Caco-2 (cell line): Measurements from ENCODE around the gene TSHZ1. TPM values are rescaled to one million over a fixed set of nuclear protein-coding genes. Genes with fewer than 3 reads are reported as not detected.

Experiments
- BruUV-seq: library from RNA; stranded (reverse); fragments of 400-500 nt; replicated peaks from 2 replicates; lab custom pipeline; 2021; lab: Mats Ljungman, UMichigan
- CTCF ChIA-PET: fragments of 300-600 bp; sonication (Branson Sonifier 250); formaldehyde crosslinking; loops from one replicate; lab custom pipeline; 2022; ENCODE audit warnings: antibody characterized with exemption; lab: Charles Lee
- POLR2A ChIA-PET: fragments of 300-600 bp; sonication (Branson Sonifier 250); formaldehyde crosslinking; loops from one replicate; lab custom pipeline; 2022; ENCODE audit warnings: antibody characterized with exemption; lab: Charles Lee
- DNase-seq, 2 experiments: peaks; one replicate each; pipeline versions ENCODE4 v3.0.0 to v3.0.0-alpha.2; 2020 to 2022
- H3K27me3 ChIP-seq: replicated peaks from 2 replicates; pipeline ENCODE4 v1.6.0; 2011; ENCODE audit warnings: low read length; ENCODE audit not compliant: control insufficient read depth, insufficient read depth
- H3K36me3 ChIP-seq: 2 replicates; pipeline ENCODE4 v1.5.1; 2011; ENCODE audit warnings: low read length; ENCODE audit not compliant: control insufficient read depth, insufficient read depth
- H3K4me1 ChIP-seq: fragments of 250-450 bp; sonication (Bioruptor Pico); 2 replicates; pipeline ENCODE4 v1.5.1; 2020; ENCODE audit warnings: mild to moderate bottlenecking
- H3K4me3 ChIP-seq: 2 replicates; pipeline ENCODE4 v1.5.1; 2011; ENCODE audit warnings: low read depth, mild to moderate bottlenecking, control low read depth, low read length
- H3K9me3 ChIP-seq: fragments of 250-450 bp; sonication (Bioruptor Pico); 2 replicates; pipeline ENCODE4 v1.5.1; 2020; ENCODE audit warnings: mild to moderate bottlenecking, moderate library complexity
- H3K27ac Mint-ChIP-seq: one replicate; pipeline ENCODE4 v1.8.0; 2022; ENCODE audit warnings: mixed read lengths; ENCODE audit not compliant: unreplicated experiment
- H3K27me3 Mint-ChIP-seq: one replicate; pipeline ENCODE4 v1.8.0; 2022; ENCODE audit warnings: mixed read lengths; ENCODE audit not compliant: insufficient read depth, unreplicated experiment
- H3K36me3 Mint-ChIP-seq: one replicate; pipeline ENCODE4 v1.8.0; 2022; ENCODE audit warnings: mild to moderate bottlenecking, mixed read lengths; ENCODE audit not compliant: insufficient read depth, unreplicated experiment
- H3K4me1 Mint-ChIP-seq: one replicate; pipeline ENCODE4 v1.8.0; 2022; ENCODE audit warnings: low read depth, mixed read lengths; ENCODE audit not compliant: unreplicated experiment
- H3K4me3 Mint-ChIP-seq: one replicate; pipeline ENCODE4 v1.8.0; 2022; ENCODE audit warnings: mild to moderate bottlenecking, moderate library complexity, mixed read lengths; ENCODE audit not compliant: unreplicated experiment
- H3K9me3 Mint-ChIP-seq: one replicate; pipeline ENCODE4 v1.8.0; 2022; ENCODE audit warnings: mixed read lengths; ENCODE audit not compliant: unreplicated experiment
- intact Hi-C: fragments of 100-400 bp; cut with micrococcal nuclease; formaldehyde crosslinking; loops from one replicate; pipeline ENCODE4 v1.10.0; 2022; ENCODE audit not compliant: unreplicated experiment
- total RNA-seq: library from RNA; stranded (reverse); gene quantifications from 2 replicates; pipeline ENCODE4 v1.2.3, GENCODE V29; 2022
- TF ChIP-seq, protein P1 (sequence below), 2 experiments: fragments of 200-600 bp in 1 of 2; IDR thresholded peaks; 1 replicate in 1 of 2; 2 replicates in 1 of 2; pipeline versions ENCODE4 v1.5.1 to v1.8.0; 2011 to 2022; ENCODE audit warnings: antibody characterized with exemption in 1 of 2, control low read depth in 1 of 2, inconsistent platforms in 1 of 2, low read depth in 1 of 2, low read length in 1 of 2, mild to moderate bottlenecking in 1 of 2, moderate library complexity in 1 of 2; ENCODE audit not compliant: insufficient read depth in 1 of 2, severe bottlenecking in 1 of 2, unreplicated experiment in 1 of 2

The TSHZ1 gene
- total RNA-seq, 1 experiment from 2014 or later = 4.4 TPM

DNA sequence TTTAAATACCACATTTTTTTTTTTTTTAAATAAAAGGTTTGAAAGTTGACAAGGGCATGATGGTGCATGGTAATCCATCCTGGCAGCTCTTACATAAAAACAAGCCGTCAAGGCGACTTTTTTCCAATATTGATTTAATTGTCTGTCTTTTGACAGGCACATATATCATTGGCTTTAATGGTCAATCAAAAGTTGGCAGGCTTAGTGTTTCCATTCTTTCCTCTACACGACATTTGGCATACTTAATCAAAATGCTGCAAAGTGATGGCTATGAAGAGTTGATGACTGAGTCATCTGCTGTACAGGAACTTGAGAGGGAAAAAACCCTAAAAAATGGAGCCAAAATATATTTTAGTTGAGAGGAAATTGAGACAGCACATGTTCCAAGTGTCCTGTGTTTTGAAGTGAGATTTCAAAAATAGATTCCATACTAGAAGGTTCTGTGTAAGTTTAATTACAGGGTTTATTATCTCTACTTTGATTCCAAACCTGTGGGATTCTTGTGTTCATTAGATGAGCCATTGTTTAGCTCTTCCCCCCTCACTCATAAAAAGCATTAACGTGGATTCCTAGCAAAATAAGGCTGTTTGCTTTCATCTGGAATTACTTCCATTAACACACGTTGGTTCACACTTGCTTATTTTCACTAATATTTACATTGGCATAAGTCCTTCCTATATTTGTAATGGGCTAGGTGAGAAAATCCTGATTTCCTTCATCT is 3.2 kb downstream of the TSHZ1 start:
- Histone ChIP-seq H3K9me3 (no peaks in the 10 kb centered on the region), H3K4me3 (no peak overlapping the region), H3K36me3 (no peaks in the 10 kb centered on the region), H3K27me3 (no peaks in the 10 kb centered on the region), H3K4me1 (peaks cover 8% of the 10 kb centered on the region; the same call in 1 of the 2 replicates)
- Mint-ChIP-seq H3K9me3 (no peaks in the 10 kb centered on the region), H3K27me3 (no peaks in the 10 kb centered on the region), H3K27ac (no peak overlapping the region), H3K36me3 (peaks cover 13% of the 10 kb centered on the region), H3K4me1 (no peaks in the 10 kb centered on the region), H3K4me3 (no peak overlapping the region)
- no peak for DNase-seq
- intact Hi-C loops = no loop called here
- TF ChIP-seq, protein P1, sequence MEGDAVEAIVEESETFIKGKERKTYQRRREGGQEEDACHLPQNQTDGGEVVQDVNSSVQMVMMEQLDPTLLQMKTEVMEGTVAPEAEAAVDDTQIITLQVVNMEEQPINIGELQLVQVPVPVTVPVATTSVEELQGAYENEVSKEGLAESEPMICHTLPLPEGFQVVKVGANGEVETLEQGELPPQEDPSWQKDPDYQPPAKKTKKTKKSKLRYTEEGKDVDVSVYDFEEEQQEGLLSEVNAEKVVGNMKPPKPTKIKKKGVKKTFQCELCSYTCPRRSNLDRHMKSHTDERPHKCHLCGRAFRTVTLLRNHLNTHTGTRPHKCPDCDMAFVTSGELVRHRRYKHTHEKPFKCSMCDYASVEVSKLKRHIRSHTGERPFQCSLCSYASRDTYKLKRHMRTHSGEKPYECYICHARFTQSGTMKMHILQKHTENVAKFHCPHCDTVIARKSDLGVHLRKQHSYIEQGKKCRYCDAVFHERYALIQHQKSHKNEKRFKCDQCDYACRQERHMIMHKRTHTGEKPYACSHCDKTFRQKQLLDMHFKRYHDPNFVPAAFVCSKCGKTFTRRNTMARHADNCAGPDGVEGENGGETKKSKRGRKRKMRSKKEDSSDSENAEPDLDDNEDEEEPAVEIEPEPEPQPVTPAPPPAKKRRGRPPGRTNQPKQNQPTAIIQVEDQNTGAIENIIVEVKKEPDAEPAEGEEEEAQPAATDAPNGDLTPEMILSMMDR (IDR thresholded peaks at IDR 0.05; ENCODE audit: insufficient read depth in 1 of 2, low read depth in 1 of 2, low read length in 1 of 2, severe bottlenecking in 1 of 2, unreplicated experiment in 1 of 2) = no peak
- ChIA-PET POLR2A (no interaction called here), CTCF (no interaction called here)
- no TSS peak for BruUV-seq

DNA sequence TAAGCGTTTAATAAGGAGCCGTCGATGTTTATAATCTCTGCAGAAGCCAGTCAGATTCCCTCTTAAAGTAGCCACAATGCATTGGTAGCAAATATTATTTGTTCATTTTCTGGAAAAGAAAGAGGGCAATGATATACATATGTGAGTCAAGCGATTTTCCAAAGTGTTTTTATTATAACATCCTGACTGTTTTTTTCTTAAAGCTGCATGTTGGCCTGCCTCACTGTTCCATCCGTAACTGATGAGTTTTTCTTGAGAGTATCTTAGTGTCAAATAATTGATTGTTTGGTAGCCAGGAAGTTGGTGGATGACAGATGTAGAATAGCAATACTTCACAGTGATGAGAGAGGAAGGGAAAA is 3.7 kb downstream of the TSHZ1 start:
- no peaks in the 10 kb centered on the region for H3K27me3 Mint-ChIP-seq
- Histone ChIP-seq H3K27me3 (no peaks in the 10 kb centered on the region), H3K4me1 (peaks cover 8% of the 10 kb centered on the region; the same call in 1 of the 2 replicates), H3K4me3 (no peak overlapping the region), H3K36me3 (no peaks in the 10 kb centered on the region), H3K9me3 (no peaks in the 10 kb centered on the region)
- H3K4me3 Mint-ChIP-seq = no peak overlapping the region
- no peak overlapping the region for H3K27ac Mint-ChIP-seq
- no peak for DNase-seq
- H3K9me3 Mint-ChIP-seq = no peaks in the 10 kb centered on the region
- POLR2A ChIA-PET = no interaction called here
- H3K4me1 Mint-ChIP-seq = no peaks in the 10 kb centered on the region
- BruUV-seq = no TSS peak
- intact Hi-C loops = no loop called here
- TF ChIP-seq, protein P1 (IDR thresholded peaks at IDR 0.05; ENCODE audit: insufficient read depth in 1 of 2, low read depth in 1 of 2, low read length in 1 of 2, severe bottlenecking in 1 of 2, unreplicated experiment in 1 of 2) = no peak
- peaks cover 13% of the 10 kb centered on the region for H3K36me3 Mint-ChIP-seq
- CTCF ChIA-PET = no interaction called here

DNA sequence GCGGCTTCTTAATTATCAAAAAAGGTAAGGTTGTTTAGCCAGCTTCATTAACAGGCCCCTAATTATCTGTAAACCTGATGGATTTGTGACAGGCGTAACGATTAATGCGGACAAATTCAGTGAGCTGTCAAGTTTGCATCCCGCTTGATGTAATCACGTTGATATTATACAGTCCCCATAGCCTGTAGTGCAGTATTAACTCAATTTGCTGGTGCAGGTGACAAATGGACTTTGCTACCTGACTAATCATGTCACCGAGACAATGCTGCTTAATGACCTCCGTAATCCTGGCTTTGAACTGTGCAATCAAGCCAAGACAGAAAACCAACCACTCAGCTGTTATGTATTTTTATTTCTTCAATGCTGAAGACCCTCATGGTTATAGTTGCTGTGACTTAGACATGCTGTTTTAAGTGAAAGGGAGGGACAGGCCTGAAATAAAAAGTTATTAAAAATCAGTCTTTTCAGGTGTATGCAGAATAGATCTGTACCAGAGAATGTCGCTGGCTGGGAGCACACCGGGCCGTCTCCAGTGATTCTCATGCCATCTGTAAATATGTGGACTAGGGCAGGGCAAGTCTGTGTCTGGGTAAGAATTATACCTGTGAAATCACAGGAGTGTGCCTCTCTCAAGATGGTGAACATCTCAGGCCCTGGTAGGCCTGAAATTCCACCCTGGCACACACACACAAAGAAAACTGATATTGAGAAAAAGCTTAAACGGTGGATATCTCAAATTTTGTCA is 4.3 kb downstream of the TSHZ1 start:
- intact Hi-C loops = no loop called here
- Histone ChIP-seq H3K36me3 (no peaks in the 10 kb centered on the region), H3K4me1 (peaks cover 8% of the 10 kb centered on the region; the same call in 1 of the 2 replicates), H3K9me3 (no peaks in the 10 kb centered on the region), H3K4me3 (no peak overlapping the region), H3K27me3 (no peaks in the 10 kb centered on the region)
- no TSS peak for BruUV-seq
- no peaks in the 10 kb centered on the region for H3K9me3 Mint-ChIP-seq
- peaks cover 13% of the 10 kb centered on the region for H3K36me3 Mint-ChIP-seq
- TF ChIP-seq, protein P1 (IDR thresholded peaks at IDR 0.05; ENCODE audit: insufficient read depth in 1 of 2, low read depth in 1 of 2, low read length in 1 of 2, severe bottlenecking in 1 of 2, unreplicated experiment in 1 of 2) = no peak
- H3K27me3 Mint-ChIP-seq = no peaks in the 10 kb centered on the region
- DNase-seq = no peak
- no peak overlapping the region for H3K27ac Mint-ChIP-seq
- no peak overlapping the region for H3K4me3 Mint-ChIP-seq
- ChIA-PET CTCF (no interaction called here), POLR2A (no interaction called here)
- no peaks in the 10 kb centered on the region for H3K4me1 Mint-ChIP-seq
